SU-DHL-6 (cell line): Measurements from ENCODE around the gene PBX1.

Experiments
- H2AFZ ChIP-seq: fragments of 200-600 bp; sonication (generic); 2 replicates; pipeline ENCODE4 v1.6.1; 2014; ENCODE audit warnings: low read depth, mild to moderate bottlenecking, moderate library complexity, mixed read lengths, antibody characterized with exemption, low read length; ENCODE audit not compliant: severe bottlenecking
- H3F3A ChIP-seq: fragments of 200-600 bp; shearing (Covaris generic); 2 replicates; pipeline ENCODE4 v1.6.0; 2016; ENCODE audit warnings: antibody characterized with exemption, mild to moderate bottlenecking; ENCODE audit not compliant: insufficient read depth
- H3K27ac ChIP-seq: fragments of 200-600 bp; sonication (generic); 2 replicates; pipeline ENCODE4 v1.5.1; 2016; ENCODE audit warnings: low read depth, mild to moderate bottlenecking, low read length, moderate library complexity, mixed read lengths
- H3K27me3 ChIP-seq: fragments of 200-600 bp; sonication (generic), shearing (Covaris generic); 2 replicates; pipeline ENCODE4 v1.6.0; 2014; ENCODE audit warnings: mild to moderate bottlenecking, low read length
- H3K36me3 ChIP-seq: fragments of 200-600 bp; sonication (generic); 2 replicates; pipeline ENCODE4 v1.6.1; 2014; ENCODE audit warnings: mild to moderate bottlenecking, low read length, mixed read lengths
- H3K4me2 ChIP-seq: fragments of 300-600, 200-600 bp; shearing (Covaris generic), sonication (generic); 2 replicates; pipeline ENCODE4 v1.6.0; 2014; ENCODE audit warnings: low read length, low read depth, mild to moderate bottlenecking; ENCODE audit not compliant: poor library complexity, severe bottlenecking
- H3K4me3 ChIP-seq: fragments of 200-600 bp; sonication (generic); 2 replicates; pipeline ENCODE4 v1.5.1; 2014; ENCODE audit warnings: antibody characterized with exemption, low read length, mild to moderate bottlenecking, mixed read lengths; ENCODE audit not compliant: insufficient read depth, poor library complexity, severe bottlenecking
- H3K79me2 ChIP-seq: fragments of 200-600 bp; sonication (generic); 2 replicates; pipeline ENCODE4 v1.6.1; 2014; ENCODE audit warnings: mild to moderate bottlenecking, low read length, moderate library complexity; ENCODE audit not compliant: insufficient read depth
- H3K9ac ChIP-seq: fragments of 200-600 bp; sonication (generic); 2 replicates; pipeline ENCODE4 v1.7.0; 2014; ENCODE audit warnings: mild to moderate bottlenecking, low read length
- H3K9me2 ChIP-seq: fragments of 200-600 bp; sonication (generic); replicated peaks from 2 replicates; pipeline ENCODE4 v1.6.1; 2014; ENCODE audit warnings: low read length; ENCODE audit not compliant: insufficient read depth
- H3K9me3 ChIP-seq: fragments of 200-600 bp; sonication (generic); 2 replicates; pipeline ENCODE4 v1.6.1; 2014; ENCODE audit warnings: low read length, mixed read lengths; ENCODE audit not compliant: insufficient read depth
- H4K20me1 ChIP-seq: fragments of 200-600 bp; sonication (generic); 2 replicates; pipeline ENCODE4 v1.6.1; 2014; ENCODE audit warnings: low read depth, mild to moderate bottlenecking, antibody characterized with exemption, low read length, moderate library complexity, mixed read lengths
- EZH2phosphoT487 ChIP-seq: fragments of 200-600 bp; sonication (generic), shearing (Covaris generic); conservative IDR thresholded peaks from 2 replicates; pipeline ENCODE4 v1.6.1; 2018; ENCODE audit warnings: mild to moderate bottlenecking, antibody characterized with exemption, low read length, moderate library complexity, mixed read lengths
- TF ChIP-seq, protein P1 (sequence below): fragments of 200-600 bp; sonication (generic); IDR thresholded peaks from one replicate; pipeline ENCODE4 v1.5.1; 2017; ENCODE audit warnings: antibody characterized with exemption, mild to moderate bottlenecking, low read length, moderate library complexity; ENCODE audit not compliant: insufficient read depth, poor library complexity, severe bottlenecking

Gene PBX1

DNA sequence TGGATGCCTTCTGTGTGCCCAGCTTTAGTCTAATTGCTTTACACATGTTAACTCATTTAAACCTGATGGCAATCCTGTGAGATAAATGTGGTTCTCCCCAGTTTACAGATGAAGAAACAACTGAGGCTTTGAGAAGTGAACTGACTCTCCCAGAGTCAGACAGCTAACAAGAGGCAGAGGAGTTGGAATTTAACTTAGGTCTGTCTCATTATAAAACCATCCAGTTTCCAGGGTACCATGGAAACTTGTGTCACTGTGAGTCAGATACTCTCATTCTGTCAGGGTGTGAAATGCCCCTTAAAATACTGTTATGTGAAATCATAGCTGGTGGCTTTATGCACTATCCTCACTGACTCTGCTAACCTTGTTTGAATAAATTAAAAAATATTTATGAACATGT, 206.6 kb downstream of the PBX1 start:
- Histone ChIP-seq H3K9ac (no peak overlapping the region), H4K20me1 (no peaks in the 10 kb centered on the region), H3K4me2 (no peak overlapping the region), H3K9me2 (no peaks in the 10 kb centered on the region), H3K9me3 (no peaks in the 10 kb centered on the region), H3K27ac (no peak overlapping the region), H3F3A (no peaks in the 10 kb centered on the region), H3K4me3 (no peak overlapping the region), H3K79me2 (no peaks in the 10 kb centered on the region), H2AFZ (no peak overlapping the region), H3K27me3 (no peaks in the 10 kb centered on the region), H3K36me3 (no peaks in the 10 kb centered on the region)
- TF ChIP-seq EZH2phosphoT487, result no peak
- TF ChIP-seq, protein P1, sequence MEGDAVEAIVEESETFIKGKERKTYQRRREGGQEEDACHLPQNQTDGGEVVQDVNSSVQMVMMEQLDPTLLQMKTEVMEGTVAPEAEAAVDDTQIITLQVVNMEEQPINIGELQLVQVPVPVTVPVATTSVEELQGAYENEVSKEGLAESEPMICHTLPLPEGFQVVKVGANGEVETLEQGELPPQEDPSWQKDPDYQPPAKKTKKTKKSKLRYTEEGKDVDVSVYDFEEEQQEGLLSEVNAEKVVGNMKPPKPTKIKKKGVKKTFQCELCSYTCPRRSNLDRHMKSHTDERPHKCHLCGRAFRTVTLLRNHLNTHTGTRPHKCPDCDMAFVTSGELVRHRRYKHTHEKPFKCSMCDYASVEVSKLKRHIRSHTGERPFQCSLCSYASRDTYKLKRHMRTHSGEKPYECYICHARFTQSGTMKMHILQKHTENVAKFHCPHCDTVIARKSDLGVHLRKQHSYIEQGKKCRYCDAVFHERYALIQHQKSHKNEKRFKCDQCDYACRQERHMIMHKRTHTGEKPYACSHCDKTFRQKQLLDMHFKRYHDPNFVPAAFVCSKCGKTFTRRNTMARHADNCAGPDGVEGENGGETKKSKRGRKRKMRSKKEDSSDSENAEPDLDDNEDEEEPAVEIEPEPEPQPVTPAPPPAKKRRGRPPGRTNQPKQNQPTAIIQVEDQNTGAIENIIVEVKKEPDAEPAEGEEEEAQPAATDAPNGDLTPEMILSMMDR, result no peak

GRCh38 chr1:164765992-164766720, 207.2 kb downstream of the PBX1 start:
- no peak overlapping the region for H3K4me2 ChIP-seq
- no peaks in the 10 kb centered on the region for H3K27me3 ChIP-seq
- H4K20me1 ChIP-seq, result no peaks in the 10 kb centered on the region
- no peak overlapping the region for H3K27ac ChIP-seq
- H3K79me2 ChIP-seq, result no peaks in the 10 kb centered on the region
- no peaks in the 10 kb centered on the region for H3K9me2 ChIP-seq
- no peak overlapping the region for H3K4me3 ChIP-seq
- H3K36me3 ChIP-seq, result no peaks in the 10 kb centered on the region
- no peaks in the 10 kb centered on the region for H3K9me3 ChIP-seq
- no peaks in the 10 kb centered on the region for H3F3A ChIP-seq
- no peak overlapping the region for H3K9ac ChIP-seq
- TF ChIP-seq, protein P1, result no peak
- TF ChIP-seq EZH2phosphoT487, result no peak
- H2AFZ ChIP-seq, result no peak overlapping the region

DNA sequence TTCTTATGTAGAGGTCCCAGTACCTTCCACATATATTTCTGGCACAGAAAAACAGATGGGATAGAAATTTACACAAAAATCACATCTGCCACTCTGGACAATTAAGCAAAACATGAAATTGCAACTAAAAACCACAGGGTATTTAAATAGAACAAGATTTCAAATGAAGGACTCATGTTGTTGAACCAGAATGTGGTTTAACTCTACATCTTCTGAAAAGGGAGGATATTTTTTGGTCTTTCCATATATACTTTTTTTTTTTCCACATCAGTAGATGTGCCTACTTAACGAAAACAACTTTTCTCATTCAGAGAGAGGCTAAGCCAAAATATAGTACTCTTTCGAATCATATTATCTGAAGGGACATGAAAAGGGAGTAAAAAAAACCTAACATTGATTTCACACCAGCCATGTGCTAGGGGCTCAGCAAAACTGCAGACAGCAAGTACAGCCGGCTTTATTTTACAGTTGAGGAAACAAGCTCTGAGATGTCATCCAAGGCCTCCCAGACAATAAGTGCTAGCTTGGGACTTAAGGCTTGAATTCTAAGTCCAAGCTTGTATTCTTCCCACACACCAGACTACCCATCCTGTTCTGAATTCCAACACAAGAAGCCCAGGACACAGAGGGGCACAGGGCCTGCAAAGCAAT, 208.9 kb downstream of the PBX1 start:
- Histone ChIP-seq H4K20me1 (no peaks in the 10 kb centered on the region), H3K27me3 (no peaks in the 10 kb centered on the region), H3K4me2 (no peak overlapping the region), H3K79me2 (no peaks in the 10 kb centered on the region), H3K27ac (no peak overlapping the region), H3K36me3 (no peaks in the 10 kb centered on the region), H3K9ac (no peak overlapping the region), H3K9me3 (no peaks in the 10 kb centered on the region), H3K4me3 (no peak overlapping the region), H3F3A (no peaks in the 10 kb centered on the region), H3K9me2 (no peaks in the 10 kb centered on the region), H2AFZ (no peak overlapping the region)
- TF ChIP-seq, protein P1, result no peak
- TF ChIP-seq EZH2phosphoT487, result no peak
